ENCODE measurements around the gene IGF2.

Gene IGF2

DNA sequence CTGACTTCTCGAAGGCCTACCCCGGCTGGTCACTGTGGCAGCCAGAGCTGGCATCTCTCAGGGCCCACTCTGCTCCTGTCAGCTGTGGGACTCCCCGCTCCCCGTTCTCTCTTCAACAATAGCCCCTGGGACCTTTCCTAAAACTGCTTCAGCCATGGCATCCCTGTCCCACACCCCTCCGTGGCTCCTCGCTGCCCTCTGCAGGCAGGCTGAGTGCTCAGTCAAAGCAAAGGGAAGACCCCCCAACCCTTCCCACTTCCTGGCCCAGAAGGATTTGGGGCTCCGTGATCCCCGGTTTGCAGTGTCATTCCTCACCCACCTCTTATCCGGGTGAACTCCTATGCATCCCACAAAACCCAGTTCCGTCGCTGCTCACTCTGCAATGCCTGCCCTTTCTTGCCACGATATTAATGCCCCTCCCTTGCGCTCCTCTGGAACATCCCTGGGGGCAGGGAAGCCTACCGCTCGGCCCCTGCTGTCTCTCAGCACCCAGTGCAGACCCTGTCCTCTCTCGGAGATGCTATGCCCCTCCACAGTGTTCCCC is 34.0 kb upstream of the IGF2 start:
- Histone ChIP-seq H3K27ac (ENCODE audit: low read depth, low read length, poor library complexity, severe bottlenecking) (no peak overlapping the region), H4K20me1 (ENCODE audit: insufficient read depth, low read length) (no peaks in the 10 kb centered on the region), H3K79me2 (ENCODE audit: insufficient read depth, low read length) (no peaks in the 10 kb centered on the region), H3K9me2 (ENCODE audit: low read depth, low read length) (no peaks in the 10 kb centered on the region), H3K4me3 (ENCODE audit: low read depth, low read length, poor library complexity, severe bottlenecking) (no peak overlapping the region), H3K4me2 (ENCODE audit: low read length) (no peak overlapping the region), H3K9me3 (ENCODE audit: low read length) (no peaks in the 10 kb centered on the region), H3K27me3 (ENCODE audit: insufficient read depth, low read length) (peaks cover 8% of the 10 kb centered on the region; the same call in 1 of the 2 replicates), H3K36me3 (ENCODE audit: insufficient read depth, low read length) (no peaks in the 10 kb centered on the region), H3F3A (ENCODE audit: insufficient read depth, low read length) (no peaks in the 10 kb centered on the region), H3K4me1 (ENCODE audit: insufficient read depth, low read length, severe bottlenecking) (no peaks in the 10 kb centered on the region), H2AFZ (ENCODE audit: low read length) (no peak overlapping the region), H3K9ac (ENCODE audit: low read length) (no peak overlapping the region)
- no peak for TF ChIP-seq EZH2 (IDR thresholded peaks at IDR 0.05; ENCODE audit: borderline replicate concordance, low read length)
- TF ChIP-seq, protein P1, sequence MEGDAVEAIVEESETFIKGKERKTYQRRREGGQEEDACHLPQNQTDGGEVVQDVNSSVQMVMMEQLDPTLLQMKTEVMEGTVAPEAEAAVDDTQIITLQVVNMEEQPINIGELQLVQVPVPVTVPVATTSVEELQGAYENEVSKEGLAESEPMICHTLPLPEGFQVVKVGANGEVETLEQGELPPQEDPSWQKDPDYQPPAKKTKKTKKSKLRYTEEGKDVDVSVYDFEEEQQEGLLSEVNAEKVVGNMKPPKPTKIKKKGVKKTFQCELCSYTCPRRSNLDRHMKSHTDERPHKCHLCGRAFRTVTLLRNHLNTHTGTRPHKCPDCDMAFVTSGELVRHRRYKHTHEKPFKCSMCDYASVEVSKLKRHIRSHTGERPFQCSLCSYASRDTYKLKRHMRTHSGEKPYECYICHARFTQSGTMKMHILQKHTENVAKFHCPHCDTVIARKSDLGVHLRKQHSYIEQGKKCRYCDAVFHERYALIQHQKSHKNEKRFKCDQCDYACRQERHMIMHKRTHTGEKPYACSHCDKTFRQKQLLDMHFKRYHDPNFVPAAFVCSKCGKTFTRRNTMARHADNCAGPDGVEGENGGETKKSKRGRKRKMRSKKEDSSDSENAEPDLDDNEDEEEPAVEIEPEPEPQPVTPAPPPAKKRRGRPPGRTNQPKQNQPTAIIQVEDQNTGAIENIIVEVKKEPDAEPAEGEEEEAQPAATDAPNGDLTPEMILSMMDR (IDR thresholded peaks at IDR 0.05; ENCODE audit: low read length) = peak; percentile 21; the same call in 1 of the 2 replicates

DNA sequence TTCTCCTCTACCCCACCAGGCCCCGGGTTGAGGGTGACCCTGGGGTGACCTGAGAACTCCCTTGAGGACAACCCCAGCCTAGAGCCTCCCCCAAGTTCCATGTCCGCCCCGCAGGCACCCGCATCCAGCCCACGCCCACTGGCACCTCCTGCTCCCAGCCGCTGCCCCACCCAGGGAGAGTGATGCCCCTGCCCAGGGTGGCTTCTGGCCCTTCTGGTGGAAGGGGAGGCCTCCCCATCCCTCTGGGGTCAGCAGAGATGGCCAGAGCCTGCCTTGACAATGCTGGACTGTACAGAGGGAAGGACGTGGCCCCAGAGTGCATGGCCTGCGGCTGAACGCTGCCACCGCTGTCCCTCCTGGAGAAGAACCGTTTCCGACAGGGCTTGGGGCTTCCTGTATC is 33.5 kb upstream of the IGF2 start:
- no peaks in the 10 kb centered on the region for H3K9me2 ChIP-seq (ENCODE audit: low read depth, low read length)
- H3K4me2 ChIP-seq (ENCODE audit: low read length) = no peak overlapping the region
- H3K4me3 ChIP-seq (ENCODE audit: low read depth, low read length, poor library complexity, severe bottlenecking) = no peak overlapping the region
- H3K79me2 ChIP-seq (ENCODE audit: insufficient read depth, low read length) = no peaks in the 10 kb centered on the region
- no peak for TF ChIP-seq EZH2 (IDR thresholded peaks at IDR 0.05; ENCODE audit: borderline replicate concordance, low read length)
- TF ChIP-seq, protein P1 (IDR thresholded peaks at IDR 0.05; ENCODE audit: low read length) = no peak
- H3K9me3 ChIP-seq (ENCODE audit: low read length) = no peaks in the 10 kb centered on the region
- no peak overlapping the region for H2AFZ ChIP-seq (ENCODE audit: low read length)
- no peaks in the 10 kb centered on the region for H4K20me1 ChIP-seq (ENCODE audit: insufficient read depth, low read length)
- no peaks in the 10 kb centered on the region for H3F3A ChIP-seq (ENCODE audit: insufficient read depth, low read length)
- no peaks in the 10 kb centered on the region for H3K4me1 ChIP-seq (ENCODE audit: insufficient read depth, low read length, severe bottlenecking)
- peaks cover 8% of the 10 kb centered on the region; the same call in 1 of the 2 replicates for H3K27me3 ChIP-seq (ENCODE audit: insufficient read depth, low read length)
- no peak overlapping the region for H3K27ac ChIP-seq (ENCODE audit: low read depth, low read length, poor library complexity, severe bottlenecking)
- no peak overlapping the region for H3K9ac ChIP-seq (ENCODE audit: low read length)
- no peaks in the 10 kb centered on the region for H3K36me3 ChIP-seq (ENCODE audit: insufficient read depth, low read length)

- Histone ChIP-seq H3K79me2 (ENCODE audit: insufficient read depth, low read length) (no peaks in the 10 kb centered on the region), H3F3A (ENCODE audit: insufficient read depth, low read length) (no peaks in the 10 kb centered on the region), H4K20me1 (ENCODE audit: insufficient read depth, low read length) (no peaks in the 10 kb centered on the region), H3K9ac (ENCODE audit: low read length) (no peak within 1 kb of the TSS), H3K4me1 (ENCODE audit: insufficient read depth, low read length, severe bottlenecking) (no peaks in the 10 kb centered on the region), H3K36me3 (ENCODE audit: insufficient read depth, low read length) (no peaks in the 10 kb centered on the region), H3K9me3 (ENCODE audit: low read length) (no peaks in the 10 kb centered on the region), H2AFZ (ENCODE audit: low read length) (no peak within 1 kb of the TSS), H3K4me2 (ENCODE audit: low read length) (no peak within 1 kb of the TSS), H3K9me2 (ENCODE audit: low read depth, low read length) (no peaks in the 10 kb centered on the region), H3K27me3 (ENCODE audit: insufficient read depth, low read length) (peaks cover 8% of the 10 kb centered on the region; the same call in 1 of the 2 replicates), H3K4me3 (ENCODE audit: low read depth, low read length, poor library complexity, severe bottlenecking) (no peak within 1 kb of the TSS), H3K27ac (ENCODE audit: low read depth, low read length, poor library complexity, severe bottlenecking) (no peak within 1 kb of the TSS)
- TF ChIP-seq, protein P1 (IDR thresholded peaks at IDR 0.05; ENCODE audit: low read length) = no peak
- no peak for TF ChIP-seq EZH2 (IDR thresholded peaks at IDR 0.05; ENCODE audit: borderline replicate concordance, low read length)
Observed at GRCh38 chr11:2171591-2172003, 32.4 kb upstream of the IGF2 start, which contains the start of gene TH. TH (minus strand) TSS chr11:2171815; CDS start chr11:2171786, 29 bp downstream.

Measured in OCI-LY1 (cell line).